LoVo (cell line): ENCODE measurements around the gene STK32B.
"Not testable (repeated sequence)": the region's sequence is repeated elsewhere in the genome, so short reads cannot be mapped to it uniquely, and the experiment has no call there.

ENCODE experiments used
- DNase-seq: peaks from one replicate; pipeline ENCODE4 v3.0.0-alpha.2; 2016; ENCODE audit warnings: low spot score

Gene STK32B

GRCh38 chr4:5209862-5210261 lies 158.6 kb downstream of the STK32B start:
- no peak for DNase-seq

DNA sequence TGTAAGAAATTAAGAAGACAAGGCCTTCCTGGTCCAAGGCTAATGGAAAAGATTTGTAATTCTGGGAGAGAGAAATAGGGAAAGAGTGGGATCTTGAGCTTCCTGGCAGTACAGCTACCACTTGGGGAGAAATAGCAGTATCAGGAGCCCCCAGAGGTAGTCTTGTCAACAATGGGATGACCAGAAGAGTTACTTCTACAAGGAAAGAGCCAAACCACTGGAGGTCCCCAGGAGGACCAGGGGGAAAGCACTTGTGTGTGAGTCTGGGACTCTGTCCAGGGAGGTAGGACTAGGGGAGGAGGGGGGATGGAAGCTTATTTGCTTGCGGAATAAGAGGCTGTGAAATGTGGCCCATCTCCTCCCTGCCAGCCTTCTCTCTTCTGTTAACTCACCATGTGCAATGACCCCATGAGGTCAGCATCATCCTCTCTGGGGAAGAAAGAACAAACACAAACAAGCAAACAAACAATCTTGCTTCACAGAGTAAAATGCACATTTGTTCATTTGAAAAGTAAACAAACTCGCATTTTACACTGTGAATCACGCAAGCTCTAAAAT lies 160.1 kb downstream of the STK32B start:
- DNase-seq = no peak

DNA sequence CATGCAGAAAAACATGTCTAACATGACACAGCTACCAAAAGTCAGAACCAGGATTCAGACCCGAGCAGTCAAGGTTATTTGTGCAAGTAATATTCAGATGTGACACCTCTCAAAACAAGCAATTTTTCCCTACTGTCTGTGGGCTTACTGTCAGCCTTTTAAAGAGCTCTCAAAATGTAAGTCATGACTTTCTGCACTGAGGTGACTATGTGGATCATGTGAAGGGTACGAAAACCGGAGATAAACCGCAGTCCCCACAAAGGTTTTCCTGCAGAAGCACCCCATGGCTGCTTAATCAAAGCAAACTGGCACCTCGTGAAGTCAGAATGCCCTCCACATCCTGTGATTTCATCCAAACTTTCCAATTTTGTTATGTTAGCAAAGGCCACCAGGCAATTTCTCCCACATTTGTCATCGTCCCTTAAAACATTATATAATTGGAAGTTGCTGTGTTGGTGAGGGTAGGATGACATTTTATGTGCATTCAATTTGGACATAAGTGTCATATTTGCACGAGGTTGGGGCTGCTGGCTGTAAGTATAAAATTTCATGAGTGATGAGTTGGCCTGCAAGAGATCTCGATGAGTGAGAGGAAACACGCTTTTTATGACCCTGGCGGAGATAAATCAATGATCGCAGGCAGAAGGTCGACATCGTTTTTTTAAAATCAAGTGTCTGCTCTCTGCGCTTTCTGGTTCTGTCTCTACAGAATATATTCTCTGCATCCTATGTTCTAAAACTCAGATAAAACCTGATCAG lies 161.2 kb downstream of the STK32B start:
- DNase-seq = no peak

DNA sequence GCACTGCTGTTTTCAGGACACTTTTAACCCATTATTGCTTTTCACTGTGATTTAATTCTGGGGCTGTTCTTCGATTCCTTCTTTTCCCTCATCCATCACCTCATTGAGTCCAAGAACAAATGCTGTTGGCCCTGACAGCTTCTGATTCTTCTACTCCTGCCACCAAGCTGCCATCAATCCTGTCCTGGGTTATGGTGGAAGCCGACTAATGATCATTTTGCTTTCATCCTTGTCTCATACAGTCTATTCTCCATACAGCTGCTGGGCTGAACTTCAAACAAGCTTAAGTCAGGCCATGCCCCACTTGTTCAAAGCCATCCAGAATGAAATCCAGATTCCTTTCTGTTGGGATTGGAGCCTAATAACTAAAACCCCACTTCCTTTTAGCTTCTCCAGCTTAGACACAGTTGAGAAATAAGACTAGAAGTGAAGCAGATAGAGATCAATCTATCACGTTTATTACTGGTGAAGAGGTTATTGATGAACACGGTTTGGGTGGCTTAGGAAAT lies 161.9 kb downstream of the STK32B start:
- no peak for DNase-seq

DNA sequence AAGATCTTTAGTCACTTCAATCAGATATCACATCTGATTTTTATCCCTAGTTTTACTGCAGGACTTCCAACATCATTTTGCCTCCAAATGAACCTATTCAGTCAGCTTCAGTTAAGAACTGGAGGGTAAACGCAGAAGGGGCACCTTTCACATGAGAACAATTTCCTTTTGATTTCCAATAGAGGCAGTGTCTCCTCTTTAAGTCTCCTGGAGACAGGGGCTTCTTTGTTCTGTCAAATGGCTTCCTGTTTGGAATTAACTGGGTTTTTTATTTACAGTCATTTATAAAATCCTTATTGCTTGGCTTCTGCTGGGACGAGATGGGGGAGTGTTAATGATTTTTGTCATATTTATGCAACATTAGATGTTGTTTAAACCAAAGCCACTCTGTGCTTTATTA lies 164.0 kb downstream of the STK32B start:
- DNase-seq = no peak

GRCh38 chr4:5217421-5217820 lies 166.1 kb downstream of the STK32B start:
- DNase-seq = no peak

GRCh38 chr4:5218376-5219069 lies 167.2 kb downstream of the STK32B start:
- DNase-seq = no peak

GRCh38 chr4:5220028-5220427 lies 168.7 kb downstream of the STK32B start:
- DNase-seq = no peak

- DNase-seq = no peak
Observed at GRCh38 chr4:5222047-5222446, 170.8 kb downstream of the STK32B start.

GRCh38 chr4:5222951-5223350 lies 171.7 kb downstream of the STK32B start:
- no peak for DNase-seq

GRCh38 chr4:5224340-5224739 lies 173.1 kb downstream of the STK32B start:
- DNase-seq = no peak

DNA sequence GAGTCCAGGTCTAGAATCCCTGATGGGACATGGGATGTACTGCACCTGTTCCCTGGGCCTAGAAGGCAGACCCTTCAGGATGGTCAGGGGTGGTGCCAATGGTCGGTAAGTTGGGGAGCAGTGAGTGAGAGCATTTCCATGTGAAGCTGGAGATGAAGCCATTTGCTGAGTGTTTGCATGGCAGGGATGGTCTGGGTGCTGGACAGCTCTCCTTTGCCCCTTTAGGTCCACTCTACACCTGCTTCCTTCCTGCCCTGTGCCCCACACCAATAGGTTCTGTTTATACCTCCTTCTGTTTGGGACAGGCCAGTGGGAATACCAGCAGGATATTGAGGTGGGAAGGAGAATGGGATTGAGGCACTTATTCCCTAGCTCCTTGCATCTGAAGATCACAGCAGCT lies 181.3 kb downstream of the STK32B start:
- no peak for DNase-seq

DNA sequence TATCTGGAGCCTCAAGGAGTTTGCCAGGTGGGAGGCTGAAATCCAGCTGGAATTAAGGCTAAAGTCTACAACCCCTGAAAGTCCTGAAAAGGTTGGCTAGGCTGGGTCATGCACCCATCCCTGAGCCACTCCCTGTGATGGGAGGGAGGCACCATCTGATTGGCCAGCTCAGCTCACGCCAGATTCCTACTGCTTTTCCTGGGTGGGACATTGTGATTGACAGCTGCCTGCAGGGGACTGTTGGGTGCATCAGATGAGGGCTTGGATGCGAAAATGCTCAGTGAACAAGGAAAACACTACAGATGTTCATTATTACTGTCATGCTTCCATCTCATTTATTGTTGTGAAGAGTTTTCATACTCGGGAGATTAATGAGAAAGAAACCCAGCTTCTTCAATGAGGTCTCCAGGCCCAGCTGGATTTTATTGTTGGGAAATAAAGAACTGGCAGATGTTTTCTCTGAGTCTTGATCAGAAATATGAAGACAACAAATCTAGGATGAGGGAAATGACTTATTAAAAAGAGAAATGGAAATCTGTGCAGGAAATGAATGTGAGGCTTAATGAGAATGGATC lies 185.9 kb downstream of the STK32B start:
- no peak for DNase-seq

- DNase-seq = no peak
Observed at GRCh38 chr4:5238173-5238572, 186.9 kb downstream of the STK32B start.

- DNase-seq = not testable (repeated sequence)
Observed at GRCh38 chr4:5247061-5247460, 195.8 kb downstream of the STK32B start.

DNA sequence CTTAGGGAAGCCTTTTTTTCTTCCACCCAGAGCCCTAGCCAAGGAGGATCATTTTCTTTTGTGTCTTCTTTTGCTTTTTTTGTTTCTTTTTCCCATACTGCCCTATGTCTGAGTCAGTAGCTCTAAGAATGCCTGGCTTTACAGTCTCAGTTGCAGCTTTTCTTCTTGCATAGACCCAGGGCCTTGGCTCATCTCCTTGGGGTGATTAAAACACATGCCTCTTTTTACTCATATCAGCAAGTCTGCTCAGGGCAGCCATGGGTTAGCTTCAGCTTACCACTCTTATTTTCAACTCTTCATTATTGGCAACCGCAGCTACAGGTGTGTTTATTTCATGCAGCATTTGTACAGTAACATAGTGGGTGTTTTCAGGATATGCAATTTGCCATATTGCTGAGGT lies 196.5 kb downstream of the STK32B start:
- no peak for DNase-seq

DNA sequence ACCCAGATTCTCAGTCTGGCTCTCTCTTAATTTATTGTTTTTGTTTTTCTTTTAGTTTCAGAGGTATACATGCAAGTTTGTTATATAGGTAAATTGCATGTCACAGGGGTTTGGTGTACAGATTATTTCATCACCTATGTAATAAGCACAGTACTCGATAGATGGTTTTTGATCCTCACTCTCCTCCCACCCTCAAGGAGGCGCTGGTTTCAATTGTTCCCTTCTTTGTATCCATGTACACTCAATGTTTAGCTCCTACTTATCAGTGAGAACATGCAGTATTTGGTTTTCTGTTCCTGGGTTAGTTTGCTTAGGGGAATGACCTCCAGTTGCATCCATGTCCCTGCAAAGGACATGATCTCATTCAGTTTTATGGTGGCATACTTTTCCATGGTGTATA lies 198.4 kb downstream of the STK32B start:
- no peak for DNase-seq

DNA sequence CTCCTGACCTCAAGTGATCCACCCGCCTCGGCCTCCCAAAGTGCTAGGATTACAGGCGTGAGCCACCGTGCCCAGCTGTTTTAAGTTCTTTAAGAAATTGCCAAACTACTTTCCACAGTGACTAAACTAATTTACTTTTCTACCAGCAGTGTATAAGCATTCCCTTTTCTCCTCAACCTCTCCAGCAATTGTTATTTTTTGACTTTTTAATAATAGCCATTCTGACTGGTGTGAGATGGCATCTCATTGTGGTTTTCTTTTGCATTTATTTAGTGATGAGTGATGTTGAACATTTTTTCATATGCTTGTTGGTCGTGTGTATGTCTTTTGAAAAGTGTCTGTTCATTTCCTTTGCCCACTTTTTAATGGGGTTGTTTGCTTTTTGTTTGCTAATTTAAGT lies 199.3 kb downstream of the STK32B start:
- not testable (repeated sequence) for DNase-seq

- no peak for DNase-seq
Observed at GRCh38 chr4:5256421-5256820, 205.1 kb downstream of the STK32B start.

- DNase-seq = no peak
Observed at GRCh38 chr4:5257086-5257485, 205.8 kb downstream of the STK32B start.

DNA sequence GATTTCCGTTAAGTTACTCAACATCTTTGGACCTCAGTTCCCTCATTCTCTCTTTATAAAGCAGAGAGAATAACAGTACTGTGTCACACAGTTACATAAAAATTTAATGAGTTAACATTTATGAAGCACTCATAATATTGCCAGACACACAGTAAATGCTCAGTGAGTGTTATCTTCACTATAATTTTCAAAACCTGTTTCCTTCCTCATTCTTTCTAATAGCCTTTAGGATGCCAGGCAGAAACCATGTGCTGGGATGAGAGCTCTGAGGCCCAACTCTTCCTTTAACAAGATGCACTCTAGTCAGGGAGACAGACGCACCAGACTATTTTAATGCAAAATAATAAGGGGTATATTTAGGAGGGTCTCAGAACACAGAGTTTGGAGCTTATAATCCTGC lies 208.2 kb downstream of the STK32B start:
- DNase-seq = no peak

- no peak for DNase-seq
Observed at GRCh38 chr4:5260121-5260520, 208.8 kb downstream of the STK32B start.

DNA sequence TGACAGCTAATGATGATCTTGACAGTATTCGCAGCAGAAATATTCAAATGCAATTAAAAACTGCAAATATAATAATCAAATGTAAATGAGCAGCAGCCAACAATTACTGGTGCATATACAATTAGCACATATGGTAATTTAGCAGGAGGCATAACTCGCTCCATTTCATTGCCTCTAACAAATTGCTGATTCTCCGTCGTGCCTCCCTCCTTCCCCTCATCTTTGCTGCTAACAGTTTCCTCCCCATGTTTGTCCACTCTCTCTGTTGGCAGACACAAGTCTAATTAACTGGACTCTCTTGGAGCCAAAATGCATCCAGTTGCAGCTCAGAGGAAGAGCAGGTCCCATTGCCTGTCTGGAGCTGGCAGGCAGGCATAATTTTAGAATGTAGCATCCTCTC lies 210.6 kb downstream of the STK32B start:
- DNase-seq = no peak
